CD4-positive, alpha-beta T cell treated with Interleukin-1 beta for 1 hour (primary cell): Measurements from ENCODE around the gene MSLN.
A peak's percentile ranks its signal among the peaks of the same experiment; 100 is the strongest.

Experiments
- DNase-seq, 2 donors: peaks; one replicate each; pipeline ENCODE4 v3.0.0-alpha.2; 2020 to 2022

MSLN gene

DNA sequence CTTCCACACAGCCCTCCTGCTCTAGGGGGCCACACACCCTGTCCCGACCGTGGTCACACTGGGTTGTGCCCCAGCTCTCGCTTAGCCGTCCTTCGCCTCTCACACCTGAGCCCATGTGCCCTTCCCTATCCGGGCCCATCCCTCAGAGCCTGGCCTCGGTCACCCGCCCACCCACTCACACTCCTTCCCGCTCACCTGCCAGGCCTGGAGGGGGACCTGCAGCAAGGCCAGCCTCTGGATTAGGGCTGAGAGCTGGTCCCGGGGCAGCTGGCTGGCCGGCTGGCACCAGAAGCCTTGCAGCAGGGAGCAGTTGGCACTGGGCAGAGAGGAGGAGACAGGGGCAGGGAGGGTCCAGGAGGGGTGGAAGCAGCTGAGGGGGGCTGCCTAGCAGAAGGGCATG, 17.9 kb downstream of the MSLN start:
- no peak for DNase-seq

GRCh38 chr16:778909-779527, 18.5 kb downstream of the MSLN start:
- no peak for DNase-seq

DNA sequence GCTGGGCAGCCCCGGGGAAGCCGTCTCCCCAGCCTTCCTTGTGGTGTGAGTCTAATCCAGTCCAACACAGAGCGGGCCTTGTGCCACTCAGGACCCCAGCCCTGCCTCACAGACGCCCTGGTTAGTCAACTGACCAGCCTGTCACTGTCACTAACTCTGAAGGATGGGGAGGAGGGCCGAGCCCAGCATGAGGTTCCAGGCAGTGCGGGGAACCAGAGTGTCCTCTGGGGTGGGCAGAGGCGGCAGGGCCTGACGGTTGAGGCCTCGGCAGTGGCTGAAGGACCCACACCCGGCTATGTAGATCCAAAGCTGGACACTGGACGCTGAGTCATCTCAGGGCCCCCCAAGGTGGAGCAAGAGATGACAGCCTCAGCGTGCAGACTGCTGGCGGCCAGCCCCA, 19.0 kb downstream of the MSLN start:
- DNase-seq, result no peak

DNA sequence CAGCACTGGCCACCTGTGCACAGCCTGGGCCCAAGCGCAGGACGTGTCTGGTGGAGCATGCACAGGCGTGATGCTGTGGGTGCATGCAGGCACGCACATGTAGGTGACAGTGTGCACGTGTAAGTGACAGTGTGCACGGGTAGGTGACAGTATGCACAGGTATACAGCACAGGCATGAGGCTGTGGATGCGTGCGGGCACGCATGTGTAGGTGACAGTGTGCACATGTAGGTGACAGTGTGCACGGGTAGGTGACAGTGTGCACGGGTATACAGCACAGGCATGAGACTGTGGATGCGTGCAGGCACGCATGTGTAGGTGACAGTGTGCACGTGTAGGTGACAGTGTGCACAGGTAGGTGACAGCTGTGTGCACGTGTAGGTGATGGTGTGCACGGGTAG, 19.8 kb downstream of the MSLN start:
- DNase-seq, result no peak

DNA sequence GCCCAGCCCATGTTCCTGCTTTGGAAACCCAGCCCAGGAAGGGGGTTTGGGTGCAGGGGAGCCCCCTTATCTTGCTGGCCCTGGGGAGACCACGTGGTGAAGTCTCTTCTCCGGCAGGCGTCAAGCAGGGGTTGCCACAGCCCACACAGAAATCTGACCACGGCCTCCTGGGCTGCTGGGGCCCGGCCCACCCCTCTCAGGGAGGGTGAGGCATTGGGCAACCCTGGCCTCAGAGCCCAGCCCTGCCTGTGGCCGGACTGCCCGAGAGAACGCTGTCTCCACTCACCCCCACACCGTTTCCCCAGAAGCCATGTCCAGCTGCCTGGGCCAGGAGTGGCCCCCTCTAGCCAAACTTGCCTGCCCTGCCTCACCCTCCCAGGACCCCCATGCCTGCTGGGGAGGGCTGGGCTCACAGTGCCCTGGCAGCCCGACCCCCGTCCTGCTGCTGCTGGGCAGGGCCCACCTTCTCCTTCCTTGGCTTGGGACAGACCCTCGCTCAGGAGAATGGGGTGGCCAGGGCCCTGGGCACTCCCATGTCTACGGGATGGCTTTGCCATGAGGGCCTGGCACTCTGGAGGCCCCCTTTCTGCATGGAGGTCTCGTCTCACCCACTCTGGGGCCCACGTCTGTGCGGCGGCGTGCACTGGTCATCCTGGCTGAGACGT, 20.9 kb downstream of the MSLN start:
- DNase-seq, result no peak

- DNase-seq, result no peak
These were observed 21.7 kb downstream of the MSLN start for GRCh38 chr16:782258-782657.

GRCh38 chr16:782766-783403, 22.4 kb downstream of the MSLN start:
- DNase-seq, result no peak

DNA sequence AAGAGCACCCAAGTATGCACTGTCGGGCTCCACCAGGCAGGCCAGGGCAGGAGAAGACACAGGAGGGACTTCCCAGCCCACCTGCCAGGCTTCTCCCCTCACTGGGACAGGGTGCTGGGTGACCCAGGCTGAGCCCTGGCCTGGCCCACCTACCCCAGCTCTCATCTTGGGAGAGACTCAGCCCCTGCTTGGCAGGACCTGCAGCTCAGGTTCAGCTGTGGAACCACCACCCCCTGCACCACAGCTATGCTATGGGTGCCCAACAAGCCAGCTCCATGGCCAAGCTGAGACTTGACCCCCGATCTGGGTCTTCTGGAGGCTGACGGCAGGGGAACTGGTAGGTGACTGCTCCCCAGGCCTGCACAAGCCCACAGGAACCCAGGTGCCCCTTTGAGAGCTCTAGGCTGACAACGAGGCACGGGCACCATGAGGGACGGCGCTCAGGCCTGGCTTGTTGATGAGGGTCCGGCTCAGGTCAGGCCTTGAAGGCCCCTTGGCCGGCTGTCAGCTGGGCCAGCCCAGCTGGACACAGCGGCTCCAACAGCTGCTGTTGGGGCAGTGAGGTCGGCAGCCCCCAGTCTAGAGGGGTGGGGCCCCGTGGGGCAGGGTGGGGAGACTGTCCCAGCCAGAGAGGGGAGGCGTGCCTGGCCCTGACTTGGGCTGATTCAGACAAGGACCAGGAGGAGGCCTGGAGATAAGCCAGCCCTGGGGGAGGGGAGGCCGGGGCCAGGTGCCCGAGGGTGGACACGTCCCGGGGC, 23.0 kb downstream of the MSLN start:
- DNase-seq, result no peak

- no peak for DNase-seq
These were observed 23.9 kb downstream of the MSLN start for GRCh38 chr16:784431-784830.

GRCh38 chr16:785563-786535, 25.3 kb downstream of the MSLN start:
- DNase-seq, result peak; percentile 71 to 78

DNA sequence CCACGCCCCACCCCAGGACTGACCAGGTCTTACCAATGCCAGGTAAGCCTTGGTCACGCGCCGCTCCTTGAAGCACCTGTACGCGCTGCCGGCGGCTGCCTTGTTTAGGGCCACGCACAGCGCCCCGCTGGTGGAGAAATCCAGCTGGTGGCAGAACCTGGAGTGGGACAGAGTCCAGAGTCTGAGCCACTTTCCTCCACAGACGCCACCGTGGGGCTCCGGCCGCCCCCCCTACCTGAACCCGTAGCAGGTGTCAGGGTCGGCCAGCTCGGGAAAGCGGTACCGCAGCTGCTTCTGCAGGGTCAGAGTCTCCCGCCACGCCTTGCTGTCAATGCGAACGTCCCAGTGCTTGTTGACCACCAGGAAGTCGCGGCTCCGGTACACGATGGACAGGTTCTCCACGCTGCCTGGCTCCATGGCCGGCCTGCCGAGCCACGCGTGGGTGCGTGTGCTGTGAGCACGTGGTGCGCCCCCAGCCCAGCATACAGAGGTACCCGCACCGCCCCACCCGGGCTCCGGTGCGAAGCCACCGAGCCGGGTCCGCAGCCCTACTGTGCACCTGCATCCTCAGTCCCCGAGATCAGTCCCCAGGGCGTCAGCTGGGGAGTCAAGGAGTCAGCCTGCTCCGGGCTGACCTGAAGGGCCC, 26.9 kb downstream of the MSLN start:
- DNase-seq, result no peak

- no peak for DNase-seq
These were observed 27.5 kb downstream of the MSLN start, which contains the start of gene RPUSD1 for GRCh38 chr16:787978-788398. Gene RPUSD1, minus strand, starts transcription at chr16:788381. Its CDS starts 644 bp downstream, at chr16:787737.

- DNase-seq, result peak; percentile 96
These were observed 28.0 kb downstream of the MSLN start, which contains the start of gene CHTF18 for GRCh38 chr16:788399-789126. Gene CHTF18, plus strand, starts transcription at chr16:788620. Its CDS starts 65 bp downstream, at chr16:788685.

- DNase-seq, result no peak
These were observed 28.8 kb downstream of the MSLN start for GRCh38 chr16:789191-789850.

DNA sequence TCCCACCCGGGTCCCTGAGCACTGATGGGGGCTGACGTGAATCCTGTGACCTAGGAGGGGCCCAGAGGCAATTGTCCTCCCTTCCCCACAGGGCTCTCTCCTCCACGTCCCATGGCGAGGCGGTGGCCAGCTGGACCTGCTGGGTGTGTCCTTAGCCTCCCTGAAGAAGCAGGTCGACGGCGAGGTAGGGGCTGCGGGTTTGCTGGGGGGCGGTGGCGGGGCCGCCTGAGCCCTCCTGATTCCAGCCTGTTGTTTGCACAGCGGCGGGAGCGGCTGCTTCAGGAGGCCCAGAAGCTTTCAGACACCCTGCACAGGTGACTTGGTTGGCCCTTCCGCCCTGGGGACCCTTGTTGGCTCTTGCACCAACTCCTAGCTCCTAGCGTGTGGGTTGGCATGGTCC, 29.6 kb downstream of the MSLN start:
- DNase-seq, result no peak

DNA sequence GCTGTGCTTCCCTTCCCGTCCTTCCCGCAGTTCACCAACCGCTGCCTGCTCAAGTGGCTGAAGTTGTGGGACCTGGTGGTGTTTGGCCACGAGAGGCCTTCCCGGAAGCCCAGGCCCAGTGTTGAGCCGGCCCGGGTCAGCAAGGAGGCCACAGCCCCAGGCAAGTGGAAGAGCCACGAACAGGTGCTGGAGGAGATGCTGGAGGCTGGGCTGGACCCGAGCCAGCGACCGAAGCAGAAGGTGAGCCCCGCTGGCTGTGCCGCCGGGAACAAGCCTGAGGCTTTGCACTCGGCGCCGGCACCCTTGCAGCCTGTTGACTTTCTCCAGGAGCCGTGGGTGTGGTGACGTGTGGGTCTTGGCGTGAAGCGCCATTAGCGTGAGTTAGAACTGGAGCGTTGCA, 30.6 kb downstream of the MSLN start:
- no peak for DNase-seq

DNA sequence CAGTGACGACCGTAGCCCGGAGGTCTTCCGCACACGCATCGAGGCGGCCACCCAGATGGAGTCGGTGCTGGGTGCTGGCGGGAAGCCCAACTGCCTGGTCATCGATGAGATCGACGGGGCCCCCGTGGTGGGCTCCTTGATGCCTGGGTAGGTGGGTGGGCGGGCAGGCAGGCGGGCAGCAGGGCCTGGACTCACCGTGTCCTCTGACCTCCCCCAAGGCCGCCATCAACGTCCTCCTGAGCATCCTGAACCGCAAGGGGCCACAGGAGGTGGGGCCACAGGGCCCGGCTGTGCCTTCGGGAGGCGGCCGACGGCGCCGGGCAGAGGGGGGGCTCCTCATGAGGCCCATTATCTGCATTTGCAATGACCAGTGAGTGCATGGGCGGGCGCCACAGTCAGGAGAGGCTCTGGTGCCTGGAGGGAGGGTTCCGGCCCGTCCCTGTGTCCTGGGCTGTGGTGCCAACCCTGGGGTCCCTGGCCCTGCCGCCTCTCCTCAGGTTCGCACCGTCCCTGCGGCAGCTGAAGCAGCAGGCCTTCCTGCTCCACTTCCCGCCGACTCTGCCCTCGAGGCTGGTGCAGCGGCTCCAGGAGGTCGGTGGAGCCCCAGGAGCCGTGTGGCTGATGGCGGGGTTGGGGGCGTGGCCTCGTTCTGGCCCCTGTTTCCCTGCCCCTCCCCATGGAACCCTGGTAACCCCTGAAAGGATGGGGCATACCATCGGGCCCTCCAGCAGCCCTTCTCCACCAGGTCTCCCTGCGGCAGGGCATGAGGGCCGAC, 31.9 kb downstream of the MSLN start:
- DNase-seq, result no peak

- no peak for DNase-seq
These were observed 32.9 kb downstream of the MSLN start for GRCh38 chr16:793414-793813.

DNA sequence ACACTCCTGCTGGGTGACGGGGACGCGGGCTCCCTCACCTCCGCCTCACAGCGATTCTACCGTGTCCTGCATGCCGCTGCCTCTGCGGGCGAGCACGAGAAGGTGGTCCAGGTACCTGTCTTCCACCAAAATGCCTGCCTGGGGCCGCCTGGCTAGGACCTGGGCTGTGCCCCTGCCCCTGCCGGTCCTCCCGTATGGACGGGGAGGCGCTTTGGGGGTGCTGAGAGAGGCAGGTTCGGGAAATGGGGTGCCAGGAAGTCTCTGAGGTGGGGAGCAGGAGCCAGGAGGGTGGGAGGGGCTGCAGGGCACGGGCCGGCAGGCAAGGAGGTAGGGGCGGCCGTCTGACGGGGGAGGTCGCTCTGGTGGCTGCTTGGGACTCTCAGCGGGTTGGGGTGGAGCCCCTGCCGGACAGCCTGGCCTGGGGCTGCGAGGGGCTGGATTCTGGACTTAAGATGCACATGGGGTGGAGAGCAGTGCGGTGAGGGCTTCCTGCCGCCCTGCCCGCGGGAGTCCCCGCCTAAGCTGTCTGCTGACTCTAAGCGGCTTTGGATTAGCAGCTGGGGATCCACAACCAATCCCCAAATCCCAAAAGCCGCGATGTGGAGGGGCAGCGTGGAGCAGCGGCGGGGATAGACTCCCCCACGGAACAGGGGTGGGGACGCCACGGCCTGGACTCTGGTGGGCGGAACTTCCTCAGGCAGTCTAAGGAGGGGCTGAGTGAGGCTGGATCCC, 33.7 kb downstream of the MSLN start:
- DNase-seq, result no peak
